Ovary (tissue), 3 donors: ENCODE data around the gene OLFML3.
"Not testable (repeated sequence)": the region's sequence is repeated elsewhere in the genome, so short reads cannot be mapped to it uniquely, and the experiment has no call there.

ENCODE experiments used
- CTCF ChIP-seq, 3 donors: fragments of 450-650 bp in 2 of 3; fragments of 200-600 bp in 1 of 3; IDR thresholded peaks; one replicate each; pipeline versions ENCODE4 v1.5.1 to v1.8.0; 2016 to 2022; ENCODE audit warnings: antibody characterized with exemption in 3 of 3, mild to moderate bottlenecking in 1 of 3
- POLR2A ChIP-seq: fragments of 450-650 bp; IDR thresholded peaks from one replicate; pipeline ENCODE4 v1.6.1; 2017; ENCODE audit warnings: antibody characterized with exemption, mild to moderate bottlenecking, moderate library complexity
- donor health status: DM: no; HTN: no; CAD: no.

GRCh38 chr1:113948151-113948550 lies 31.1 kb upstream of the OLFML3 start:
- TF ChIP-seq POLR2A; CTCF (IDR thresholded peaks at IDR 0.05): not testable (repeated sequence)
